Skin of body (tissue), 2 donors: Measurements from ENCODE around the gene SHC3. TPM values are rescaled to one million over a fixed set of nuclear protein-coding genes. Genes with fewer than 3 reads are reported as not detected.

Source experiments
- DNase-seq: peaks from one replicate; lab custom pipeline; 2025; lab: John Stamatoyannopoulos, UW
- total RNA-seq: library from RNA; depleted of rRNA; stranded (reverse); fragments of >200 nt; gene quantifications from one replicate; pipeline ENCODE4 v1.2.3, GENCODE V29; 2014

SHC3 gene
- total RNA-seq, 1 donor from 2014 or later: 0.79 TPM

GRCh38 chr9:88988796-88989641, 189.6 kb downstream of the SHC3 start:
- no peak for DNase-seq

- DNase-seq: no peak
These were observed 191.0 kb downstream of the SHC3 start for GRCh38 chr9:88987661-88988060.

DNA sequence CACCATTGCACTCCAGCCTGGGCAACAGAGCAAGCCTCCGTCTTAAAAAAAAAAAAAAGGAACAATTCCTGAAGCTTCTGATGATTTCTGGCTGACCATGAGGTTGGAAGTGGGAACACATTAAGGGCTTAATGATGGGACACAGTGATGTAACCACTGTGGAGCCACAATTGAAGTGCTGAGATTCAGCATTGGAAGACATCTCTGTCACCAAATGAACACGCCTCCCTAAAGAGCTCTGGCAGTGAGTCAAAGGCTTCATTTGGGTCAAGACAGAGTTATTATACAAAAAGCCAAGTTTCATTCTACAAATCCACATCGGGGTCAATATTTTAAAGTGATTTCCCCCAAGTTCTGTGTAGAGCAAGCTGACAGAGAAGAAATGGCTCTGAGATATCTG, 191.8 kb downstream of the SHC3 start:
- no peak for DNase-seq

DNA sequence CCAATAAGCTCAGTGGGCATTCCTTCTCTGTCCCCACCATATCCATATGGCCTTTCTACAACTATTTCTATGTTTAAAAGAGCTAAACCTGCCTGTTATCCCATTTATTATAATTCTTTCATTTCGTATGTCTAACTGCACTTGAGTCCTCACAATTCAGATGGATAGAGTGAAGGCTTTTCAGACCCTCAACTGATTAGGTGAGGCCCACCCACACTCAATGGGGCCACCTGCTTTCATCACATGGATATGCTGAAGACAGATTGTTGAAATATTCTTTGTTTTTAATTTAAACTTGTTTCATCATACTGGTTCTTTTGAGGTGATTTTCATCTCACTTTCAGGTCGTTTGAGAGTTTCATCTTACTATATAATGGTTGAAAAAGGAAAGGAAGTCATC, 193.0 kb downstream of the SHC3 start:
- DNase-seq: no peak

- DNase-seq: peak; percentile 8
These were observed 194.1 kb downstream of the SHC3 start for GRCh38 chr9:88984543-88984883.

DNA sequence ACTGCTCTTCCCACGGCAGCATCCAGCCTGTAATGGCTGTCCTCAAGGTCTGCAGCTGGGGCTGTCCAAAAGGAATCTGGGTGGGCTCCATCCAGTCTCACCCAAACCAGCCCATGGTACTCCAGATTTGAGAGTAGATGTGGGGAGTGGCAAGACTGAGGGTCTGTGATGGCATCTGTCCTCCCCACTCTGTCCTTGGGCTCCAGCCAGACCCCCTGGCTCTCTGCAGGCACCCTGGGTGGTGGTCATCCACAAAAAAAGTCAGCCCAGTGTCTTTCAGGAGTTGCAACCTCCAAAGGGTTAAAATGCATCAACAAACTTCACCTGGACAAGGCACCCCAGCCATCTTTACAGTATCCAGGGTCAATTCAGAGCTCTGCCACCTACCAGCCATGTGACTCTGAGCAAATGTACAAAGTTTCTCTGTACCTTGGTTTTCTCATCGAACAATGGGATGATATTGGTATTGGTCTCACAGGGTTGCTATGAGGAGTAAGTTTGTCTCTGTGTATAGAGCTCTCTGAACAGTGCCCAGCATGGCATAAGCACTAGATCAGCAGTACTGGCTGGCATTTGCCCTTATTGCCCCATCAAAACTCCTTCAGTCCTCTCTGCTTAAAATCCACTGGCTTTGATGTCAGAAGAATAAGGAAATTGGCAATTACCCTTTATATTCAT, 194.6 kb downstream of the SHC3 start:
- DNase-seq: no peak

DNA sequence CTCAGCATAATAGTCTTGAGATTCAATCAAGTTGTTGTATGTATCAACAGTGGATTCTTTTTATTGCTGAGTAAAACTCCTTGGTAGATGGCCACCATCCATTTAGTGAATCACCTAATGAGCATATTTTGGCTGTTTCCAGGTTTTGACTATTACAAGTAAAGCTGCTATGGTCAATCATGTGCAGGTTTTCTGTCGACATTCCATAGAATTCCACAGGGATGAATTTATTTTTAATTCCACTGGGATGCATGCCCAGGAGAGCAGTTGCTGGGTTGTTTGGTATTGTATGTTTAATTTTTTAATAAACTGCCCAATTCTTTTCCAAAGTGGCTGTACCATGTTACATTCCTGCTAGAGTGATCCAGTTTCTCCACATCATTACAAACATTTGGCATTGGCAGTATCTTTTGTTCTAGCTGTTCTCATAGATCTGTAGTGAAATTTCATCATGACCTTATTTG, 197.8 kb downstream of the SHC3 start:
- no peak for DNase-seq

DNA sequence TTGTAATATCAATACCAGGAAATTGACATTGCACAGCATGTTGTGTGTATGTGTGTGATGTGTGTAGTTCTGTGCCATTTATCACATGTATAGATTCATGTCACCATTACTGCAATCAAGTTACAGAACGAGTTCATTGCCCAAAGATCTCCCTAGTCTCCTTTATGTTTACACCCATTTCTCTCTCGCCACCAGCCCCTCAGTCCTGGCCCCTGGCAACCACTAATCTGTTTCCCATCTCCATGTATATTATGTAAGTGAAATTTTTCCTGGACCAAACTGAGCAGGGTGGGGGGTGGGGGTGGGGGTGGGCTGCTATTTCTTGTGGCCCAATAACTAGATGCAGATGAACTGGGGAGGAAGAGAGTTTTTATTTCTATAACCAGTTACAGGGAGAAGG, 198.8 kb downstream of the SHC3 start:
- no peak for DNase-seq

DNA sequence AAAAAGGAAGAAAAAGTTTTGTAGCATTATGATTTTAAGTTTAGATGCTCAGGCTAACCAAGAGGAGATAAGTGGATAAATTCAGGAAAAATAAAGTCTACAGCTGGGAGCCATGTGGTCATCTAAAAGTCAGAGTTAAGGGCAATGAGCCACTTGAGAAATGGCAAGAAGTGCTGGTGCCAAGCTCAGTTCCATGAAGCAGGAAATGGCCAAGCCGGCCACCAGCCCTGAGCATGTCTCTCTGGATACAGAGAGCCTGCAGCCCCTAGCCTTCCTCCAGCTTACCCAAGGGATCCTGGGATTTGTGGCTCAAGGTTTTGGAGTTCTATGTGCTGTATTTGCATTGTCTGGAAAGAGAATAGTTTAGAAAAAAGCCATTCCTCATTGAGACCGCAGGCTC, 199.6 kb downstream of the SHC3 start:
- no peak for DNase-seq

- no peak for DNase-seq
These were observed 200.6 kb downstream of the SHC3 start for GRCh38 chr9:88978034-88978433.

DNA sequence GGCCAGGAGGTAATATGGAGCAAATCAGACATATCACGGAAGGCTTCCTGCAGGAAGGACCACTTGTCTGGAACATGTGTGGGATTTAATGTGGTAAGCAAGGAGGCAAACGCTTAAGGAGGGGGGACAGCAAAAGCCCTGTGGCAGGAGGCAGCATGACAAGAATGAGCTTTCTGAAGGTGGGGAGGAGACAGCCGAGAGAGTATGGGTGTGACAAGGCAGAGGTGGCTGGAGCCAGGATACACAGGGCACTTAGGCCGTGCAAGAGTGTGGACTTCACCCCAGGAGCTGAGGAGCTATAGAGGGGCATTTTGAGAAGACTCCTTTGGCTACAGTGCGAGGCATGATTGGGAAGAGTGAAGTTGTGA, 201.7 kb downstream of the SHC3 start:
- no peak for DNase-seq

- DNase-seq: no peak
These were observed 202.4 kb downstream of the SHC3 start for GRCh38 chr9:88975966-88976889.

- DNase-seq: no peak
These were observed 204.0 kb downstream of the SHC3 start for GRCh38 chr9:88974641-88975040.

GRCh38 chr9:88973281-88974045, 205.2 kb downstream of the SHC3 start:
- no peak for DNase-seq

- DNase-seq: no peak
These were observed 206.2 kb downstream of the SHC3 start for GRCh38 chr9:88972401-88972800.

DNA sequence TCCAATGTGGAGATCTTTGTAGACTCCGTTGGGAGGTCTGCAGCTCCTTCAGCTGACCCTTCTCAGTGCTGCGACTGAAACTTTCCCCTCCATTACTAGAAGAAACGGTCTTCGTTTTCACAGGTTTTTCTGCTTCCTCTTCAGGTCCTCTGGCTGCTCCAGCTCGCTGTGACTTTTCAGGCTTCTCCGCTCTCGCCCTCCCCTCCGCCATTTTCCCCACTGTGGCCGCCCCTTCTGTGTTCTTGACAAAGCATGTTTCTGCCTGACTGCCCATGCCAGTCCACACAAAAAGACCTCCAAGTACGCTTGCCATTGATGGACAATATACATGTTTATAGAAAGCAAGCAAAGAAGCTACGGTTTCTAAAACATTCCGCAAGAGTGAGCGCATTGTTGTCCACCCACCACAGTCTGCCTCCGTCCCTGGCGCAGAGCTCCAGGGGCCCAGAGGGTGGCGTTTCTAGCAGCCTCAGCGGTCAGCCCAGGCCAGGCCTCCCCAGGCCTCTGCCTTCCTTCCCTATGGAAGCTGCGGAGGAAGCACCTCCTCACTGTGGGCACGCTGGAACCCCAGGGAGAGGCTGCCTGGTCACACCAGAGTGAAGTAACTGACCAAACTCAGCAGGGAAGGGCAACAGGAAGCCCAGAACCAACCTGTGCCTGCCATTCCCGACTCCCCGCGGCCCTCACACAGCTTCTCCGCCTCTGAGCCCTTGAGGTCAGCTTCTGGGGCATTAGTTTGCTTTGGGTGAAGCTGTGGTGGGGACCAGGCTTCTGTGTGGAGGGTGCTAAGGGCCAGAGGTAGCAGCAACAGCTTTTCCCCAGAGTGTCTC, 207.3 kb downstream of the SHC3 start:
- DNase-seq: no peak

DNA sequence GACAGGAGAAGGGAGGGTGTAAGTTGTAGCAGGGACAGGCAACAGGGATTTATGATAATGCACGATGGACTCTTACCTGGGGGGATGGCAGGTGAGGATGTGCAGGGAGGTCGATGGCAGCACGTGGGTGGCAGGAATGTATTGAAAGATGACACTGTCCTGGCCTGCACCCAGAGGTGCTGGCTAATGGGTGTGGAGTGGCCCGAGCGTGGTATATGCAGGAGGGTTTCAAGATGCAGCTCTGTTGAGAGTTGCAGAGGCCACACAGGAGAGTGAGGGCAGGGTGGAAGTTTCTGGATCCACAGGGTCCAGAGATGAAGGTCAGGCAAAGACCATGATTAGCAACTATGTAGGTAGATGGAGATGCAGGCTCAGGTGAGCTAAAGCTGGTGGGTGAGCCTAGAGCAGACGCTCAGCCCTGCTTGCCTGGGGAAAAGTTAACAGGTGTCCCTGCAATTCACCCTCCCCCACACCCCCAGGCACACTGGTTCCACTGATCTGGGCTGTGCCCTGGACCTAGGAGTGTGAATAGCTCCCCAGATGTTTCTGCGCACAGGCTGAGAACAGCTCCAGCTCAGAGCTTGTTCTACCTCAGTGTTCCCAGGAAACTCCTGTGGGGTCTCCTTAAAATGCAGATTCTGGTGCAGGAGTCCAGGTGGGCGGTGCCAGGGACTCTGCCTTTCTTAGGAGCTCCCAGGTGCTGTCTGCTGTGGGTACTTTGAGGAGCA, 208.8 kb downstream of the SHC3 start:
- DNase-seq: no peak

GRCh38 chr9:88968799-88969198, 209.8 kb downstream of the SHC3 start:
- no peak for DNase-seq

GRCh38 chr9:88966894-88967676, 211.5 kb downstream of the SHC3 start:
- DNase-seq: no peak
